ENCODE data around the gene KATNBL1.

The KATNBL1 gene, protein sequence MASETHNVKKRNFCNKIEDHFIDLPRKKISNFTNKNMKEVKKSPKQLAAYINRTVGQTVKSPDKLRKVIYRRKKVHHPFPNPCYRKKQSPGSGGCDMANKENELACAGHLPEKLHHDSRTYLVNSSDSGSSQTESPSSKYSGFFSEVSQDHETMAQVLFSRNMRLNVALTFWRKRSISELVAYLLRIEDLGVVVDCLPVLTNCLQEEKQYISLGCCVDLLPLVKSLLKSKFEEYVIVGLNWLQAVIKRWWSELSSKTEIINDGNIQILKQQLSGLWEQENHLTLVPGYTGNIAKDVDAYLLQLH

DNA sequence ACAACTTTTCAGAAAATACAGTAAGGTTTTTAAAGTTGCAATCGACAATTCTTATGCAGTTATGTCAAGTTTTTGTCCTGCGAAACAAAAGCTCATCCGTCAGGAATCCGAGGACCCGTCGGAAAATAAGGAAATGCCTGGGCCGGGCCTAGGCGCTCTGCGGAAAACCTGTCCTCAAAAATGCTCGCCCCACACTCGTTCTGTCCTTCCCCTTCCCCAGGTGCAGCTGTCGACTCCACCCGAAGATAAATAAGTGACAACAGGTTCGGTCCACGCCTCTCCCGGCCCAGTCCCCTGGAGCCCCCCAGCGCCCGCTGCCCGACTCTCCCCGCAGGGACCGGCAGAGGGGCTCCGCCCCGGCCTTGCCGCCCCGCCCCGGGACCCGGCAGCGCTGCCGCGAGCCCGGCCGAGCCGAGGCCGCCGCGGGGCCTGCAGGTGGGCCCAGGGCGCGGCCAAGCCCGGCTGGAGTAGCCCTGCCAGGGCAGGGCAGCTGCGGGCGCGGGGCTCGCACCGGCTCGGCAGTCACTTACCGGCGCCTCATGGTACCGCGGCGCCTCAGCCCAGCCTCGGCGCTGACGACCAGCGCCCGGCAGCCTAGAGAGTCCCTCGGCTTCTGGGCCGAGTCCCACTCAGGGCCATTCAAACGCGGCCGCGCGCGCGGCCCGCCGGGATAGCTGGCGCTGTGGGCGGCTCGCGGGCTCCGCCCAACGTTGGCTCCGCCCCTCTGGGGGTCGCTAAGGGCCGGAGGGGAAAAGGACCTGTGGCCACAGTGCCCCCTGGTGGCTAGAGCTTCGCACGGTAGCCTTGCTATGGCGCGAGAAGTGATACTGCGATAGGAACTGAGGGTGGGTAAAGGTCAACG, at the start of gene KATNBL1:
Gene KATNBL1, minus strand, starts transcription at position 676 of the 862 bp plus-strand sequence. CDS start 46,420 bp downstream, outside the sequence.
- DNase-seq: peak; percentile 94 to 99 (median 98)

DNA sequence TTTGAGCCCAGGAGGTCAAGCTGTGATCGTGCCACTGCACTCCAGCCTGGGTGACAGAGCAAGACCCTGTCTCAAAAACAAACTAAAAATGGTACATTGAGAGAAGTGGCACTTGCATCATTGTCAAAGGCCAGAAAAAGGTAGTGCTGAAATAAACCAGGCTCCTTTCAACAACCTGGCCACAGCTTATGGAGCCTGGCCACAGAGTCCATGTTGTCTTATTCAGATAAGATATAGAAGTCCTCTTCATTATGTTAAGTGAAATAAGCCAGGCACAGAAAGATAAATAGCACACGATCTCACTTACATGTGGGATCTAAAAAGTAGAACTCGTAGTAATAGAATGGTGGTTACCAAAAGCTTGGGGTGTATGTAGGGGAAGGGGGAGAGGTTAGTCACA, 49.7 kb upstream of the KATNBL1 start:
- DNase-seq: no peak

DNA sequence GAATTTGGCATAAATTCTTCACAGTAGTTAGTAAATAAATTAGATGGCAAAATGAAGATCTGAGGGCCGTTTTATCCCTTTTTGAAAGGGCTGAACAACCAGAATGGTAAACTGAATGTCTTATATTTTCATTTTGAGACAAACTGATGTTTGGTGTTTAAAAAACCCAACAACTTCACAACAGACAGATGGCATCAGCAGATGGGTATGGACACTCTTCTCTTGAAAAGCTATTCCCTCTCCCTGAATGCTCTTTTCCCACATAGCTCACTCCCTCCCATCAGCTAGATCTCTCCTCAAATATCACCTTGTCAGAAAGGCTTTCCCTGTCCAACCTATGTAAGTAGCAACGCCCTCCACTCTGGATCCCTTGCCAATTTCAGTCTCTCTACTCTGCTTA, 48.3 kb upstream of the KATNBL1 start:
- no peak for DNase-seq

DNA sequence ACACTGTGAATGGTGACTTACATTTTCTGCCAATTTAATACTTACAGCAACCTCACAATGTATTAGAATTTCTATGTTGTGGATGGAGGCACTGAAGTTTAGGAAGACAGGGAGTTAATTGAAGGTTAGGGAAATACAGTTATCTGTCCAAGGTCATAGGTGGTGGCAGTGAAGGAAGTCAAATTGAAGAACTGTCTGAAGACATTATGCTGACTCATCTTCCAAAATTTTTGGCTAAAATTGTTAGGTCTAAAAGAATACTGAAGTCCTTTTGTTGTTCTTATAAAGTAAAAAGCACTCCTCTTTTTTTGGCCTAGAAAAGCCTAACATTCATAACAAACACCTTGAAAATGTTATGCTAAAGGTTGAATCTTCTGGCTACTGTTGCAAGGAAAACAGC, 42.6 kb upstream of the KATNBL1 start:
- no peak for DNase-seq

DNA sequence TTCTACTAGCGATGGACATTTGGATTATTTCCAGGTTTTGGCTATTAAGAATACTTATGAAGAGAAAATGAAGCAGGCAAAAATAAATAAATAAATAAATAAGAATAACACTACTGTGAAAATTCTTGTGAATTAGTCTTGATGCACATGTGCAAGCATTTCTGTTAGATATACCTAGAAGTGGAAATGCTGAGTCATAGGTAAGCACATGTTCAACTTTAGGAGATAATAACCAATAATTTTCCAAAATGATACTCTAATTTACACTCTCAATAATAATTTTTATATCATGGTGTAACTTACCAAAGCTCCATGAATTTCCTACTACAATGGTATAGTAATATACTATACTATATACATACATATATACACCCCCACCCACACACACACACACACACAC, 38.3 kb upstream of the KATNBL1 start:
- DNase-seq: no peak

DNA sequence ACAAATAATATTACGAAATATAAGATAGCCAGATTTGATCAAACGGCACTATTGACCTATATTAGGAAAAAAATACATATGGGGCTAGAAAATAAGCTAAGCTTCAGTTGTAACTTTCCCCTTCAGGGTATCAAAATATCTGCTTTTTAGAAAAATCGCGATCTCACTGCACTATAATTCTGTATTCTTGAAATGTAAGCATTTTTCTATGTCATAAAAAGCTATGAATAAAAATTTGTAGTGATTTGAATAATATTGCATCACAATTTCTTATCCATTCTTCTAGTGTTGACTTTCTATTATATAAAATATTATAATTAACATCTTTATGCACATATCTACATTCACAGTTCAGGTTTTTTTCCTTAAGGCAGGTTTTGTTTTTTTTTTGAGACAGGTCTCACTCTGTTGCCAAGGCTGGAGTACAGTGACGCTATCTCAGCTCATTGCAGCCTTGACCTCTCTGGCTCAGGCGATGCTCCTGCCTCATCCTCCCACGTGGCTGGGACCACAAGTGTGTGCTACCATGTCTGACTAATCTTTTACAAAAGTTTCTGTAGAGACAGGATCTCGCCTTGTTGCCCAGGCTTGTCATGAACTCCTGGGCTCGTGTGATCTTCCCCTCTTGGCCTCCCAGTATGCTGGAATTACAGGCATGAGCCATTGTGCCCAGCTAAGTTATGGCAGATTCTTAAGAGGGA, 36.5 kb upstream of the KATNBL1 start:
- no peak for DNase-seq

DNA sequence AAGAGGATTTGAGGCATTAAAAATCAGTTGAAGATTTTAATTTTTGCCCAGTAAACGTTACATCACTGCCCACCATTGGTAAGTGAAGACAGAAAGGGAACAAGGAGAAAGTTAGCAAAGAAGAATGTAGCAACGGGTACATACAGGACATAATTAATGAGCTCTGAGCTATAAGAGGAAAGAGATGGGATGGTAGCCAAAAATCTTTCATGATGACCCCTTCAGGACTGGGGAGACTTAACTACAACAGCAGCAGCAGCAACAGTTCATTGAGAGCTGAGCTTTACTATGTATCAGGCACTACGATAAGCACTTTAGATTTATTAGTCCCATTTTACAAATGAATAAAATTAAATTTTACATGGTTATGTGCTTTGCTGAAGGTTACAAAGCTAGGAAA, 33.3 kb upstream of the KATNBL1 start:
- no peak for DNase-seq

DNA sequence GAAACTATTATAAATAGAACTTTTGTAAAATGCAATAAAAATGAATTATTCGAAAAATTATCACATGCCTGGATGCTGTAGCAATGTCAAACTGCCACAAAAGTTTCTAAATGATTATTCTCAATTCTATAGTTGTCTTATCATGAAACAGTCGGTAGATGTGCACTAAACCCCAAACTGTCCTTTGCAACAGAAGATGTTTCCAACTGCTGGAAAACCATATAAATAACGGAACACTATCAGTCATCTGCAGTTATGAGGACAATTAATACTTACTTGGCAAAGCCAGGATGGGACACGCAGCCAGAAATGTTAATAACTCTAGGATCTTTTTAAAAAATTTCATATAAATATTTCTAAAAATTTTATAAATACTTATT, 32.4 kb upstream of the KATNBL1 start:
- DNase-seq: no peak

DNA sequence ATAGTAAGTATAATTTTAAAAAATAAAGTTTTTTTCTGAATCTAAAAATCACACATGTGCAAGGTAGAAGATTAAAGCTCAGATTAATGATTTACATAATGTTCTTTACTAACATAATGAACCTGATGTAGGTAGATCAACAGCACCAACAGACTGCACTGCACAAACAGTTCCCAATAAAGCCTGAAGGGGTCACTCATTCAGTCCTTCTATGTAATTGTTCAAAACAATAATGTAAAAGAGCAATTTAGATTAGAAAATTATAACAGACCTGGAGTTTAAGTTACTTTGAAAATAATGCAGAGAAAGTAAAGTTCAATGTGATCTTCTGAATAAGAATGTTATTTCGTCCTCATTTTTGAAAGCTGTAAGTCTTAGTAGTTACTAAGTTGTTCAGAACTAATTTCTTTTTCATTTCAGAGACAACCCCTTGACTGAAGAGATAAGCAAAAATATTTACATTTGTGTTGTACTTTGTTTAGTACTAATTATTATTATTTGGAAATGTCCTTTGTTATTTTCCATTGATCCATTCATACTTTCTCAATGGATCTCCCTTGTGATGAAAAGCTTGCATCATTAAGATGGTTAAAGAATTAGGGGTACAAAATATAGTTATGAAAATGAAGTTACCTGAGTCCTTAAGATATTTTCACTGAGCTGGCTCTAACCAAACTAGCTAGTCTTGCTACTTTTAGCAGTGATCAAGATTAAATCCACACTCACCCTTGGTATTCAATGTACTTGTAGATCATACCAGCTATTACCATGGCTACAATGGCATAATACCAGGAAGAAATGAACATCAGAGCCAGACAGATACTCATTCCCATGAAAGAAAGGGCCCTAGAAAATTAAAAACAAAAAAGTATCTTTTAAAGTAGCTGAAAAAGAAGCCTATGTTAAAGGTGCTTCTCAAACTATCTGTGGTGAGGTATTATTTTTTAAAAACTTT, 31.8 kb upstream of the KATNBL1 start:
- DNase-seq: peak; percentile 1 to 56 (median 3)

DNA sequence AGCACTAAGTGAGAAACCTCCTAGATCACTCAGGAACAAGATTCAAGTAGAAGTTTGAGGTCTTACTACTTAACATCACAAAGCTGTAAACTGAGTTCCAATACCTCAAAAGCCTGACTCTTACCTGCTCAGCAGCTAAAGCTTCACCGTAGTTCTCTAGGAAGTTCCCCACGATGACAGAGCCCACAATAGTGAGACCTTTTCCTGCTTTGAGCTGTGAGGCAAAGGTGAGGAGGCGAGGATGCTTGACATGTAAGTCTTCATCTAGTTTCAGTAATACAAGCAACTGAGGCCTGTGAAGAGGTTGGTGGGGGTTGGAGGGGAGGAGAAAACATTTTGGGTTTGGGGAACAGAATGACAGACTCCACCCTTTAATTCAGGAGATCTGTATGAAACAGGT, 30.6 kb upstream of the KATNBL1 start:
- DNase-seq: no peak

DNA sequence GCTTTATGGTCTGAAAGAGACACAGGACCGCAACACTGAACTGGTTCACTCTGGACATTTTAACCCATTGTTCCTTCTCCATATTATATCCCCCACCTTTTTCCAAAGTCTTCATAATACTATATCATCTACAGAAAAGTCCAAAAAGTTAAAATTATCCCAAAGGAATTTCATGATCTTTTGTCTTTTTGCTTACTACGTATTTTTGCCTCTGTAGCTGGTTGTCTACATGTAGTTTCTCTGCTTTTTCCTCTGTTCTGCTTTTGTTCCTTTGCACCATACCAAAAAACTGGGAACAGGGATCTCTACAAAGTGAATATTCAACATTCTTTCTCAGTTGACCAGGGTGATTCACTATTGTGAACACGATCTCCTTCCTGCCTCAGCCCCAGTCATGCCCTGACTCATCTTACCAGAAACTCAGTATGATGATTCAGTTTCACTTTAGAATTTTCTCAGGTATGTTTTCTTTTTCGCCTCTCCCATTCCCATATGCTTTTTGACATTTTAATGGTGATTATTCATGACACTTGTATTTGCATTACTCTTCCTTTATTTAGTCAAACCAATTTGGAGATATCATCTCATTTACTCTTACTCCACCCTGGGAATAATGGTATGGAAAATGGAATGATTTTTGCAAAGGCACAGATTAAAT, 29.4 kb upstream of the KATNBL1 start:
- no peak for DNase-seq

DNA sequence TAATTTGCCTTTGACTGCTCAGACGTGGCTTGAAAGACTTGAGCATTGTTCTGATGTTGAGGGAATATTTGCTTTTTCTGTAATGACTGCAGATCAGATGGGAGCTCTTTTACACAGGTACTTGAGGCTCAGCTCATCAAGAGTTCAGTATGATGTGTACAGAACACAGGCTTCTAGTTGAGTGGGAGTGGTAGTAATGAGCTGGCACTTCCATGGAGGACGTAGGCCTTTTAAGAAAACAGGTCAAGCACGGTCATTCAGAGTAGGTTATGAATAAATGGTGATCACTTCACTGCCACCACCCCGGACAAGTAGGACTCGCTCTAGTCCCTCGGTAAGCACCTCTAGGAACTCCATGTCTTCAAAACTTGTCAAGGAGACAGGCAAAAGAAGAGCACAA, 23.7 kb upstream of the KATNBL1 start:
- DNase-seq: peak in 2 of 3 experiments; percentile 23 to 37

DNA sequence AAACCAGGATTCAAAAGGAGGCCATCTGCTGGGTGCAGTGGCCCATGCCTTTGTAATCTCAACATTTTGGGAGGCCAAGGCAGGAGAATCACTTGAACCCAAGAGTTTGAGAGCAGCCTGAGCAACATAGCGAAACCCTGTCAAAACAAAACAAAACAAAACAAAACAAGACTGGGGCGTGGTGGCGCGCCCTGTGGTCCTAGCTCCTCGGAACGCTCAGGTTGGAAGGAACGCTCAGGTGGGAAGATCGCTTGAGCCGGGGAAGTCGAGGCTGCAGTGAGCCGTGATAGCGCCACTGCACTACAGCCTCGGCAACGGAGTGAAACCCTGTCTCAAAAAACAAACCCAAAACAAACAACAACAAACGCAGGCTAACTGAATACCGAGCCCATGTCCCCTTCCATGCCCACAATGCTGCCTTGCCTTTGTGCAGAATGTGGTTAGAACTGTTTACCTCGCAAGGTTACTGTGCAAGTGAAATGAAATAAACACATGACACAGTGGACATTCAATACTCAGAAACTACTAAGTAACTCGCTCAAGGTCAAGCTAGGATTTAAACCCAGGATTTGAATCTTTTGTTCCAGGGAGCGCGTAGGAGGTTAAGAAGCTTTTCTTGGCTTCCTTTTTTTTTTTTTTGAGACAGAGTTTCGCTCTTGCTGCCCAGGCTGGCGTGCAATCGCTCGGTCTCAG, 14.2 kb upstream of the KATNBL1 start:
- peak in 2 of 3 experiments; percentile 73 to 84 for DNase-seq

DNA sequence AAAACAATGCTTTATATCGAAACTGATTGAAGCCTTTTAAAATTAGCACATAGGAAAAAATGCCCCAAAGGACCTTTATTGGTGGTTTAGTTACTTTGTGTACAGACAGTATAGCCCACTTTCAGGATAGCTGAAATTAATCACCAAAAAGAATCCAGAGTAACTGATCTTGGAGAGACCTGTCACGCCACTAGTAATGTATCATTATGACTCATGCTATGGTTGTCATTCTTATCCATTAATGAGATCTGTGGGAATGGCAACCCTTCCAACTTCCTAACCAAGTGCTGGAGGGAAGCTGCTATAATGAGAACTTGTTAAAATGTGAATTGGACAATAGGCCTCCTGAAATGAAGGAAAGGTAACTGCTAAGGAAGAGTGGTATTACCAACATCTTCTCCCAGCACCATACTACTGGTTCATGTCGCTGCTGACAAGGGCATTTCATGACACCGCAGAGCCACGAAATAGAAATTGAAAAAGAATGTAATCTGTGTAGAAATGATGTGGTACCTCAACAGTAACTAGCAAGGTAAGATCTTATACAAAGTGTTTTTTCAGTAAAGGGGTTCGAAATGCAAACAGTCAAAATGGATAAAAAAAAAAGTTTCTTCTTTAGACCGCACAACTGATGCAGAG, 7.8 kb upstream of the KATNBL1 start:
- DNase-seq: no peak

DNA sequence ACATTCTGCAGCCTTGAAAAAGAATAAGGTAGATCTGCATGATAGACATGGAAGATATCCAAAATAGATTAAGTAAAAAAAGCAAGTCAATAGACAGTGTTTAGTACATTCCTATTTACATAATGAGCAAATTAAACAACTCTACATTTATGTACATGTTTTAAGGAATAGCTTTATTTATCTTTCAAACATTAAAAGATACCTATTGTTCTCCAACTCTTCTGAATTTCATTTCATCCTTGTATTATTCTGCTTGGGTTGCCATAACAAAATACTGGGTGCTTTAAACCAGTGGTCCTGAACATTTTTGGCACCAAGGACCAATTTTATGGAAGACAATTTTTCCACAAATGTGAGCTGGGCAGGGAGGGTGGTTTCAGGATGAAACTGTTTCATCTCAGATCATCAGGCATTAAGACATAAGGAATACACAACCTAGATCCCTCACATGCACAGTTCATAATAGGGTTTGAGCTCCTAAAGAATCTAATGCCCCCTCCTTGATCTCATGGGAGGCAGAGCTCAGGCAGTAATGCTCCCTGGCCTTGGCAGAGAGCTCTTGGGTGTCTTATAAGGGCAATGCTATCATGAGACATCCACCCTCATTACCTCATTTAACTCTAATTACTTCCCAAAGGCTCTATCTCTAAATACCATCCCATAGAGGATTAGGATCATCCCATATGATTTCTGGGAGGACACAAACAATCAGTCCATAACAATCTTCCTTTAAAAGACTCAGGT, 6.8 kb upstream of the KATNBL1 start:
- no peak for DNase-seq

DNA sequence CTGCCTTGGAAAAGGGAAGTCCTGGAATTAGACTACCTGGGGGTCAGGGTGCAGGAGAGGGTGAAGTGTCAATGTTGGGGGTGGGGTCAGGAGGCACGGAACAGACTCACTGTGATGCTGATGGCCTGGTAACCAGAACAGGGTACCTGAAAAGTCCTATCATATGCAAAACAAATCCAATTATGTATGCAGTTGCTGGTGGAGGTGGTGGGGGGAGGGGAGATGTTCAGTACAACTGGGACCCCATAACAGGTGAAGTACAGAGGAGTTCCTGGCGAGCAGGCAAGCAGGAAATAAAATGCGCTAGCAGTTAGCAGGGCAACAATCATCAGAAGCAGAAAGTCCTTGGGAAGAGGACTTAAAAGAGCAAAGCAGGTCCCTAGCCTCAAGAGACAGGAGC, 4.2 kb upstream of the KATNBL1 start:
- no peak for DNase-seq

DNA sequence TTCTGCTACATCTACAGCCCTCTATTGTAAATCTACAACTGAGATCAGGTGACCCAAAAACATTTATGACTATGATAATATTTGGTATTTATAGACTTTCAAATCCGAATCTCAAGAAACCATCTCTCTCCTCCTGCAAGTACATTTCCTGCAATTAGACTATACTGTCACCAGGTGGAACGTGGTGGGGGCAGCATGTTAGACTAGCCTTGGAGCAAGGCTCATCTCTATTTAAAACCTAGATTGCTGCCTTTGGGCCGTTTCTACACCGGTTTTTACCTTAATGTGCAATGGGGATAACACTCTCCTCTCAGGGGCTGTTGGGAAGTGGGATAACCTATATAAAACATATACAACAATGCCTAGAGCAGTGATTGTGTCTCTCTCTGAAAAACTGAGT, 3.8 kb upstream of the KATNBL1 start:
- DNase-seq: no peak

DNA sequence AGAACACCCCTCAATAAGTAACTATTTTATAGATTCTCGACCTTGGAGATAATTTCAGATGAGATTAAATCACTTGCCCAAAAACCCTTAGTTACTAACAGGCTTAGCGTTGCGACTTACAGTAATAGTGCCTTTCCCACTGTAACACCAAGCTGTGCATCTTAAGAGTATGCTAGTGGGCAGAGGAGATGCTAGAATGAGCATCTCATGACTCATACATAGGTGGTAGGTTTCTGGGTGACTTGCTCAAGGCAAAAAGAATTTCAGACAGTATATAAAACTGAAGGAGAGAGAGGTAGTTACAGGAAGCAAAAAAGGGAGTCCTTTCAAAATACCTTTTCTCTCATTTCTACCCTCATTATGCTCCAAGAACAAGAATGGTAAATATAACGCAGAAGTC, 3.9 kb downstream of the KATNBL1 start:
- no peak for DNase-seq

DNA sequence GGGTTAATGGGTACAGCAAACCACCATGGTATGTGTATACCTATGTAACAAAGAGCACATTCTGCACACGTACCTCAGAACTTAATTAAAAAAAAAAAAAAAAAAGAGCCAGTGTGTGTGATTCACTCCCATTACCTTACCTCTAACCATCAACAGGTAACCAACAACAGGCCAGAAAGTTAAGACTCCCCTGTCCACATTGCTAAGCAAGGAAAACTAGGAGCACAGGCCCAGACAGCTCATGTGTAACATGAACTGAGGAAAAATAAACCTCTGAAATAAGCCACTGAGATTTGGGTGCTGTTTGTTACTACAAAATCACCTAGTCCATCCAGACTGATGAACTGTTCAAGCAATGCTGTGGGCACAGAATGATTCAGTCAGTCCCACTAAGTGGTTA, 6.0 kb downstream of the KATNBL1 start:
- DNase-seq: no peak

DNA sequence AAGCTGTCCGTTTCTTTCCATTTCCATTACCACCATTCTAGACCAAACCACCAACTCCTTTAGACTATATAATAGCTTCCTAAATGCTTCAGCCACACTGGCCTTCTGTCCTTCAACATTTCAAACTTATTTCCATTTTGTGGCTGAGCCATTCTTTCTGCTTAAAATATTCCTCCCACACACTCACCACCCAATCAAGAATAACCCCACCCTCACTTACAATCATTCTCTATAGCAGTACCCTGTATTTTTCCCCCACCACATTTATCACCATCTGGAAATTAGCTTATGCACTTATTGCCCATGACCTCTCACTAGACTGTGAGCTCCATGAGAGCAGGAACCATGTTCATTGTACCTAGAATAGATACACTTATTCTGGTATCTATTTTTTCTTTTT, 6.6 kb downstream of the KATNBL1 start:
- no peak for DNase-seq

All from NCI-H1417 (cell line).